ENCODE data around the gene GPR119.
"Not testable (repeated sequence)": the region's sequence is repeated elsewhere in the genome, so short reads cannot be mapped to it uniquely, and the experiment has no call there.

The GPR119 gene

GRCh38 chrX:130339408-130340222 is 45.9 kb downstream of the GPR119 start, which contains the start of gene SLC25A14:
TSS of gene SLC25A14 (plus strand) at chrX:130339919. CDS start at chrX:130340279, 360 bp downstream.
- DNase-seq (ENCODE audit: low spot score), result peak; percentile 57

DNA sequence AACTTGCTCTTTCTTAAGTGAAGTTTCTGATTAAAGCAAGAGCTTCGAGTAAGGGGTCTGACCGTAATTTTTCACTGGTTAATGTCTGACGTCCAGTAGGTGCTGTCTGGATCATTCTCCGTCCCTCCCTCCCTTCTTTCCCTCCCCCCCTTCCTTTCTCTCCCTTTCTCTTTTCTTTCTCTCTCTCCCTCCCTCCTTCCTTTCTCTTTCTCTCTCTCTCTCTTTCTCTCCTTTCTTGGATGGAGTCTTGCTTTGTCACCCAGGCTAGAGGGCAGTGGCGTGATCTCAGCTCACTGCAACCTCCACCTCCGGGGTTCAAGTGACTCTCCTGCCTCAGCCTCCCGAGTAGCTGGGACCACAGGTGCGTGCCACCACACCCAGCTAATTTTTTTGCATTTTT is 46.6 kb downstream of the GPR119 start:
- DNase-seq (ENCODE audit: low spot score), result not testable (repeated sequence)

DNA sequence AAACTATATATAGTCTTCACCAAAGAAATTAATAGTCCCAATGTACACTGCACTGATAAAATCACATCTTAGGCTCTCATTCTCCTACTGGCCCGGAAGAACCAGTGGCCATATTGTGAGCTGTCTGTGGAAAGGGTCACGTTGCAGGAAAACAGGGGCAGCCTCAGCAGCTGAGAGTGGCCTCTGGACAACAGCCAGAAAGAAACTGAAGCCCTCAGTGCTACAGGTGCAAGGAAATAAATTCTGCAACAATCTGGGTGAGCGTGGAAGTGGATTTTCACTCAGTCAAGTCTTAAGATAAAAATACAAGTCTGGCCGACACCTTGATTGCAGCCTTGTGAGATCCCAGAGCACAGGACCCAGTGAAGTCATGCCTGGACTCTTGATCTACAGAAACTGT is 48.9 kb downstream of the GPR119 start:
- no peak for DNase-seq (ENCODE audit: low spot score)

Measured in COLO829 (cell line).